ENCODE results near the gene ARHGEF1. TPM values are rescaled to one million over a fixed set of nuclear protein-coding genes. Genes with fewer than 3 reads are reported as not detected.

The ARHGEF1 gene
- total RNA-seq, 1 experiment from 2014 or later, result 106 TPM

DNA sequence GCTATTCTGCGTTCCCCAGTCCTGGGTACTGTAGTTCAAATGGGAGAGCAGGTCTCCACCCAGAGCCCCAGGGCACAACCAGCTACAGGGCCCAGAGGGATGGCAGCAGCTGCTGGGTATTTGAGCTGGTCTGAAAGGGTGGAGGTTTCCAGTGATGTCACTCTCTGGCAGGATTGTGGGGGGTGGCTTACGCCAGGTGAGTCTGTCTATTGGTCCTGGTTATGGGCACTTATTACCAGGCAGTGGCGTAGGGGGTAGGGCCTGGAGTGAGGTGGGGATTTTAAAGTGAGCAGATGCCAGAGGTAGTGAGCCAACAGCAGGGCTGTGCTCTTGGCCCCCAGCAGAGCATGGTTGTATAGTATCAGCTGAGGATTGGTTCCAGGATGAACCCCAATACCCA, 16.7 kb upstream of the ARHGEF1 start:
- intact Hi-C loops (cut with micrococcal nuclease), result no loop called here
- ChIA-PET CTCF (interaction anchor here (0.7 to 1.0 kb wide), 2 partner anchors 30 to 168 kb away, joined by 4 to 6 read pairs; no protein-coding TSS in a partner anchor), POLR2A (interaction anchor here (0.6 to 7.7 kb wide), 3 partner anchors 8 to 1164 kb away, joined by 3 to 125 read pairs (median 3); partner anchors contain the start of gene ARHGEF1)
- TF ChIP-seq, protein P1, sequence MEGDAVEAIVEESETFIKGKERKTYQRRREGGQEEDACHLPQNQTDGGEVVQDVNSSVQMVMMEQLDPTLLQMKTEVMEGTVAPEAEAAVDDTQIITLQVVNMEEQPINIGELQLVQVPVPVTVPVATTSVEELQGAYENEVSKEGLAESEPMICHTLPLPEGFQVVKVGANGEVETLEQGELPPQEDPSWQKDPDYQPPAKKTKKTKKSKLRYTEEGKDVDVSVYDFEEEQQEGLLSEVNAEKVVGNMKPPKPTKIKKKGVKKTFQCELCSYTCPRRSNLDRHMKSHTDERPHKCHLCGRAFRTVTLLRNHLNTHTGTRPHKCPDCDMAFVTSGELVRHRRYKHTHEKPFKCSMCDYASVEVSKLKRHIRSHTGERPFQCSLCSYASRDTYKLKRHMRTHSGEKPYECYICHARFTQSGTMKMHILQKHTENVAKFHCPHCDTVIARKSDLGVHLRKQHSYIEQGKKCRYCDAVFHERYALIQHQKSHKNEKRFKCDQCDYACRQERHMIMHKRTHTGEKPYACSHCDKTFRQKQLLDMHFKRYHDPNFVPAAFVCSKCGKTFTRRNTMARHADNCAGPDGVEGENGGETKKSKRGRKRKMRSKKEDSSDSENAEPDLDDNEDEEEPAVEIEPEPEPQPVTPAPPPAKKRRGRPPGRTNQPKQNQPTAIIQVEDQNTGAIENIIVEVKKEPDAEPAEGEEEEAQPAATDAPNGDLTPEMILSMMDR (IDR thresholded peaks at IDR 0.05; ENCODE audit: unreplicated experiment), result no peak
- DNase-seq (ENCODE audit: unreplicated experiment), result no peak
- H3K36me3 Mint-ChIP-seq (ENCODE audit: insufficient read depth, unreplicated experiment), result peaks cover 100% of the 10 kb centered on the region
- H3K9me3 Mint-ChIP-seq (ENCODE audit: unreplicated experiment), result no peaks in the 10 kb centered on the region
- no peaks in the 10 kb centered on the region for H3K27me3 Mint-ChIP-seq (ENCODE audit: insufficient read depth, unreplicated experiment)
- peak overlapping the region; percentile 61 for H3K27ac Mint-ChIP-seq (ENCODE audit: low read depth, unreplicated experiment)
- peaks cover 28% of the 10 kb centered on the region for H3K4me1 Mint-ChIP-seq (ENCODE audit: insufficient read depth, unreplicated experiment)
- no TSS peak for BruUV-seq (replicated peaks)
- H3K4me3 Mint-ChIP-seq (ENCODE audit: unreplicated experiment), result no peak overlapping the region

DNA sequence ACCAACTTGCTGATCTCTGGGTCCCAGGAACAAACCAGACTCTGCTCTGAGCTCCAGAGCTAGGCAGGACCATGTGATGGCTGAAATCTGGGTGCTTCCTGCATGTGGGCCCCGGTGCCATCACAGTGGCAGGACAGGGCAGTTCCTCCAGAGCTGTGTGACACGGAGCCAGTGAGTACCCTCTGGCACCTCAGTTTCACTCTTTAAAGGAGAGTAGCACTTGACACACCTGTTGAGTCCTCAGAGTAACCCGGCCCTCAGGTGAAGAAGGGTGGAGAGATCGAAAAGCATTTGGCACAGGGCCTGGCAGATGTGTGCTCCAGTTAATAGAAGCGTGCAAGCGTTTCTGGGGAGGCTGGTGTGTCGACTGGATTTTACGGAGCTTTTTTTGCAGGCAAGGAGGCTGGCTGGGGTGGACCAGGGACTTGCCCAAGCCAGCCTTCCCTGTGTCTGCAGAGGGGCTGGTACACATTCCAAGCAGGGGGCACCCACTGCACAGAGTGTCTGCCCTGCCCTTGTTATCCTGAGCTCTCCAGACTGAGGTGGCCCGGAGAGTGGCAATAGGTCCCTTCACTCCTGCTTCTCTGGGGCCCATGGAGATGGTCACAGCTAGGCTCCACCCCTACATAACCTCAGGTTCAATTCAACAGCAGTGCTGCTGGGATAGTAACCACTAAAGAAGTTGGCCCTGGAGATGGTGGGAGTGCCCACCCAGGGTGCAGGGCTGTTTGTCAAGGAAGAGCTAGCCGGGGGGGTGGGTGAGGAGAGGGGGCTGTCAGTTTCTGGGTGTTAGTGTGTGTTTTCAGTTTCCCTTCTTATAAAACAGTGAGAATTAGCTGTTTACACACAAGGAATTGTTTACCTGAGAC, 14.6 kb upstream of the ARHGEF1 start:
- intact Hi-C loops (cut with micrococcal nuclease), result loop anchor here (2.0 kb wide), 1 partner anchor 28 kb away; no protein-coding TSS in a partner anchor
- Mint-ChIP-seq H3K9me3 (ENCODE audit: unreplicated experiment) (no peaks in the 10 kb centered on the region), H3K36me3 (ENCODE audit: insufficient read depth, unreplicated experiment) (peaks cover 100% of the 10 kb centered on the region), H3K4me1 (ENCODE audit: insufficient read depth, unreplicated experiment) (peaks cover 16% of the 10 kb centered on the region), H3K27ac (ENCODE audit: low read depth, unreplicated experiment) (no peak overlapping the region), H3K27me3 (ENCODE audit: insufficient read depth, unreplicated experiment) (no peaks in the 10 kb centered on the region), H3K4me3 (ENCODE audit: unreplicated experiment) (no peak overlapping the region)
- ChIA-PET POLR2A (interaction anchor here (1.2 to 9.5 kb wide), 3 partner anchors 7 to 18 kb away, joined by 3 to 134 read pairs (median 10); partner anchors contain the start of gene RPS19), CTCF (interaction anchor here (0.6 to 1.4 kb wide), 2 partner anchors 12 to 26 kb away, joined by 3 read pairs; no protein-coding TSS in a partner anchor)
- no TSS peak for BruUV-seq (replicated peaks)
- TF ChIP-seq, protein P1 (IDR thresholded peaks at IDR 0.05; ENCODE audit: unreplicated experiment), result no peak
- no peak for DNase-seq (ENCODE audit: unreplicated experiment)

DNA sequence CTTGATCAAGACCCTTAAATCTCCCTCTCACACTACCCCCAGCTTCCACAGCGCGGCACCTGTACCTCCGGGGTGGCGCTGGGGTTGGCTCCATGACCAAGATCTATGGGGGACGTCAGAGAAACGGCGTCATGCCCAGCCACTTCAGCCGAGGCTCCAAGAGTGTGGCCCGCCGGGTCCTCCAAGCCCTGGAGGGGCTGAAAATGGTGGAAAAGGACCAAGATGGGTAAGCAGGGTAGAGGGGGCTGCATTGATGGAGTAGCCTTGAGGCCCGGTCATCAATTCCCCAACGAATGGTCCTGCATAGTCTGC, 14.0 kb upstream of the ARHGEF1 start:
- Mint-ChIP-seq H3K27me3 (ENCODE audit: insufficient read depth, unreplicated experiment) (no peaks in the 10 kb centered on the region), H3K4me3 (ENCODE audit: unreplicated experiment) (no peak overlapping the region), H3K36me3 (ENCODE audit: insufficient read depth, unreplicated experiment) (peaks cover 100% of the 10 kb centered on the region), H3K4me1 (ENCODE audit: insufficient read depth, unreplicated experiment) (peaks cover 10% of the 10 kb centered on the region), H3K9me3 (ENCODE audit: unreplicated experiment) (no peaks in the 10 kb centered on the region), H3K27ac (ENCODE audit: low read depth, unreplicated experiment) (no peak overlapping the region)
- CTCF ChIA-PET, result interaction anchor here (1.4 kb wide), 1 partner anchor 12 kb away, joined by 3 read pairs; no protein-coding TSS in a partner anchor
- POLR2A ChIA-PET, result interaction anchor here (1.2 to 9.5 kb wide), 3 partner anchors 7 to 18 kb away, joined by 3 to 134 read pairs (median 10); partner anchors contain the start of gene RPS19
- DNase-seq (ENCODE audit: unreplicated experiment), result no peak
- BruUV-seq (replicated peaks), result no TSS peak
- TF ChIP-seq, protein P1 (IDR thresholded peaks at IDR 0.05; ENCODE audit: unreplicated experiment), result no peak
- intact Hi-C loops (cut with micrococcal nuclease), result loop anchor here (2.0 kb wide), 1 partner anchor 28 kb away; no protein-coding TSS in a partner anchor

DNA sequence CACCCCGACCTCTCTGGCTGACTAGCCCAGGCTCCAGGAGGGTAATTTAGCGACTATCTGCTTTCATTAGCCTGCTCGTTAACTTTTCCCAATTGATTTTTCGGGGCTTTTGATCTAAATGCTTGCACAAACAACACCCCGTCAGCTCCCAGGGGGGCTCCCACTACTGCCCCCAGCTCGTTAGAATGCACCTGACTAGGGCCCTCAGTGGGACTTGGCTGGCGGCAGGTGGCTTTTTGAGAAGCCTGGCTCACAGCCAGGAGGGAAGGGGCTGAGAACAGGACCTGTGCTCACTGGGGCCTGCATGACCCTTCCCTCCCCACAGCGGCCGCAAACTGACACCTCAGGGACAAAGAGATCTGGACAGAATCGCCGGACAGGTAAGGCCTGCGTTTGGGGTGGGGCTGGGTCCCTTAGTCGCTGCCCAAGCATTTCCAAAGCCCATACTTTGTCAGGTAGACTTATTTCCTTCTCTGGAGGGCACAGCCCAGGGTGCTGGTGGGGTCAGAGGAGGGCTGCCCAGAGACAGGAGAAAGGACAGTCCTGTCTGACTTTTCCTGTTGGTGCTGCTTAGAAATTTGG, 13.5 kb upstream of the ARHGEF1 start:
- H3K9me3 Mint-ChIP-seq (ENCODE audit: unreplicated experiment), result no peaks in the 10 kb centered on the region
- ChIA-PET CTCF (interaction anchor here (1.4 kb wide), 1 partner anchor 11 kb away, joined by 3 read pairs; no protein-coding TSS in a partner anchor), POLR2A (interaction anchor here (1.2 to 9.5 kb wide), 6 partner anchors 8 to 90 kb away, joined by 3 to 134 read pairs (median 6); partner anchors contain the start of genes RABAC1 and RPS19)
- H3K27ac Mint-ChIP-seq (ENCODE audit: low read depth, unreplicated experiment), result no peak overlapping the region
- peaks cover 8% of the 10 kb centered on the region for H3K4me1 Mint-ChIP-seq (ENCODE audit: insufficient read depth, unreplicated experiment)
- H3K36me3 Mint-ChIP-seq (ENCODE audit: insufficient read depth, unreplicated experiment), result peaks cover 95% of the 10 kb centered on the region
- intact Hi-C loops (cut with micrococcal nuclease), result loop anchor here (2.0 kb wide), 1 partner anchor 27 kb away; no protein-coding TSS in a partner anchor
- BruUV-seq (replicated peaks), result no TSS peak
- no peak overlapping the region for H3K4me3 Mint-ChIP-seq (ENCODE audit: unreplicated experiment)
- no peak for DNase-seq (ENCODE audit: unreplicated experiment)
- no peaks in the 10 kb centered on the region for H3K27me3 Mint-ChIP-seq (ENCODE audit: insufficient read depth, unreplicated experiment)
- TF ChIP-seq, protein P1 (IDR thresholded peaks at IDR 0.05; ENCODE audit: unreplicated experiment), result no peak

Measured in MCF 10A (cell line).